ES-I3 (cell line): ENCODE results near the gene TMPRSS7.

Experiments used
- H3K36me3 ChIP-seq: 2 replicates; pipeline ENCODE4 v1.6.1; 2013; ENCODE audit warnings: mild to moderate bottlenecking, low read length, control low read depth, moderate library complexity; ENCODE audit not compliant: insufficient read depth
- H3K4me1 ChIP-seq: 2 replicates; pipeline ENCODE4 v1.6.1; 2013; ENCODE audit warnings: mild to moderate bottlenecking, control low read depth, low read length; ENCODE audit not compliant: insufficient read depth
- H3K9ac ChIP-seq: 2 replicates; pipeline ENCODE4 v1.6.1; 2013; ENCODE audit warnings: low read depth, mild to moderate bottlenecking, low read length, moderate library complexity
- H3K9me3 ChIP-seq: 2 replicates; pipeline ENCODE4 v1.6.1; 2013; ENCODE audit warnings: mild to moderate bottlenecking, low read length, moderate library complexity; ENCODE audit not compliant: control insufficient read depth, insufficient read depth

The TMPRSS7 gene

GRCh38 chr3:112004669-112005068, 29.9 kb upstream of the TMPRSS7 start:
- Histone ChIP-seq H3K9ac (no peak overlapping the region), H3K4me1 (peaks cover 17% of the 10 kb centered on the region), H3K9me3 (no peaks in the 10 kb centered on the region), H3K36me3 (no peaks in the 10 kb centered on the region)

GRCh38 chr3:112005091-112005672, 29.4 kb upstream of the TMPRSS7 start:
- H3K4me1 ChIP-seq: peaks cover 17% of the 10 kb centered on the region
- H3K9me3 ChIP-seq: no peaks in the 10 kb centered on the region
- H3K36me3 ChIP-seq: no peaks in the 10 kb centered on the region
- H3K9ac ChIP-seq: no peak overlapping the region

GRCh38 chr3:112007633-112008032, 26.9 kb upstream of the TMPRSS7 start:
- Histone ChIP-seq H3K36me3 (no peaks in the 10 kb centered on the region), H3K4me1 (no peaks in the 10 kb centered on the region), H3K9ac (no peak overlapping the region), H3K9me3 (no peaks in the 10 kb centered on the region)

DNA sequence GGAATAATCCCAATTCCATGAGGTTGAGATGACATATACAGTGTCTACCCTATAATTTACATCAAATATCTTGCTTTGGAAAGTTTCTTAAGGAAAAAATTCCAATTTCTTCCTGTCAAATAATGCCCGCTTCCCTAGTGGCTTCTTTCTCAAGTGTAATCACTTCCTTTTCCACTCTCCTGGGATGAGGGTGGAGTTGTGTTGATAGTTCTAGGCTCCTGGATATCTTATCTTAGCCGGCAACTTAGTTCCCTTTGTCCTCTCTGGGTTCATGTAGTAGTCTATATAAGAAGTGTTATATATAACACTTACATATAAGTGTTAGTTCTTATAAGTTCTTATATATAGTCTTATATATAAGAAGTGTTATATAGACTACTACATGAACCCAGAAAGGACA, 24.9 kb upstream of the TMPRSS7 start:
- no peaks in the 10 kb centered on the region for H3K4me1 ChIP-seq
- no peaks in the 10 kb centered on the region for H3K9me3 ChIP-seq
- H3K36me3 ChIP-seq: no peaks in the 10 kb centered on the region
- H3K9ac ChIP-seq: no peak overlapping the region

- Histone ChIP-seq H3K9ac (no peak overlapping the region), H3K4me1 (no peaks in the 10 kb centered on the region), H3K36me3 (no peaks in the 10 kb centered on the region), H3K9me3 (no peaks in the 10 kb centered on the region)
Observed at GRCh38 chr3:112010636-112011035, 23.9 kb upstream of the TMPRSS7 start.

- H3K9ac ChIP-seq: no peak overlapping the region
- no peaks in the 10 kb centered on the region for H3K9me3 ChIP-seq
Observed at GRCh38 chr3:112011376-112011940, 23.1 kb upstream of the TMPRSS7 start.

GRCh38 chr3:112012205-112012992, 22.1 kb upstream of the TMPRSS7 start:
- Histone ChIP-seq H3K36me3 (no peaks in the 10 kb centered on the region), H3K4me1 (no peaks in the 10 kb centered on the region), H3K9ac (no peak overlapping the region), H3K9me3 (no peaks in the 10 kb centered on the region)

More at GRCh38 chr3:112011376-112011940, 23.1 kb upstream of the TMPRSS7 start:
- H3K36me3 ChIP-seq: no peaks in the 10 kb centered on the region
- H3K4me1 ChIP-seq: no peaks in the 10 kb centered on the region

DNA sequence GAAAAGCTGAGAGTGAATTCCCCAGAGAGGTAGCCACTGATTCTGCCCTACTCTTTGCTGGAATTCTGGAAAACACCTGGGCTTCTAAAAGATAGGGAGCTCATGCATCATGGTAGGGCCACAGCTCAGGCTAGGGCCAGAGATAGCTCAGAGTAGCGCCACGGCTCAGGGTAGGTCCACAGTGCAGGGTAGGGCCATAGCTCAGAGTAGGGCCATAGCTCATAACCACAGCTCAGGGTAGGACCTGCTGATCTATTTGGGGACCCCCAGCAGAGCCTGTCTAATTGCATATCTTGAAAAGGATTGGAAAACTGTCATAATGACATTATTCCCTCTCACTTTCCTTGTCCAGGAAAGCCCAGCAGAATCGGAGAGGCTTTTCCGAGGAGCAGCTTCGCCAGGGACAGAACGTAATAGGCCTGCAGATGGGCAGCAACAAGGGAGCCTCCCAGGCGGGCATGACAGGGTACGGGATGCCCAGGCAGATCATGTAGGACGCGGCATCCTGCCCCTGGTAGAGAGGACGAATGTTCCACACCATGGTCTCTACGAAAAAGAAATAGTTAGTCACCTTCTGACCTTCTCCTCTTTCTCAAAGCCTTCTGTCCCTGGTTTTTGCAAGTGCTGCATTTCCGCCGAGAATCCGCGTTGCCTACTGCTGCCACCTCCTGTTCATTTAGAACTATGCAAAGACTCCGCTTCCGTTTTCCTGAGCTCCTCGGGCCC, 21.3 kb upstream of the TMPRSS7 start:
- Histone ChIP-seq H3K9me3 (no peaks in the 10 kb centered on the region), H3K4me1 (no peaks in the 10 kb centered on the region), H3K9ac (no peak overlapping the region), H3K36me3 (no peaks in the 10 kb centered on the region)

GRCh38 chr3:112013784-112014143, 20.8 kb upstream of the TMPRSS7 start:
- Histone ChIP-seq H3K9ac (no peak overlapping the region), H3K36me3 (no peaks in the 10 kb centered on the region), H3K9me3 (no peaks in the 10 kb centered on the region), H3K4me1 (no peaks in the 10 kb centered on the region)

GRCh38 chr3:112017091-112017490, 17.4 kb upstream of the TMPRSS7 start:
- Histone ChIP-seq H3K9me3 (no peaks in the 10 kb centered on the region; the same call in 1 of the 2 replicates), H3K4me1 (no peaks in the 10 kb centered on the region), H3K9ac (no peak overlapping the region), H3K36me3 (no peaks in the 10 kb centered on the region)

GRCh38 chr3:112018712-112019111, 15.8 kb upstream of the TMPRSS7 start:
- Histone ChIP-seq H3K9me3 (peaks cover 5% of the 10 kb centered on the region; the same call in 1 of the 2 replicates), H3K36me3 (no peaks in the 10 kb centered on the region), H3K4me1 (no peaks in the 10 kb centered on the region), H3K9ac (no peak overlapping the region)

GRCh38 chr3:112019716-112020115, 14.8 kb upstream of the TMPRSS7 start:
- no peaks in the 10 kb centered on the region for H3K36me3 ChIP-seq

DNA sequence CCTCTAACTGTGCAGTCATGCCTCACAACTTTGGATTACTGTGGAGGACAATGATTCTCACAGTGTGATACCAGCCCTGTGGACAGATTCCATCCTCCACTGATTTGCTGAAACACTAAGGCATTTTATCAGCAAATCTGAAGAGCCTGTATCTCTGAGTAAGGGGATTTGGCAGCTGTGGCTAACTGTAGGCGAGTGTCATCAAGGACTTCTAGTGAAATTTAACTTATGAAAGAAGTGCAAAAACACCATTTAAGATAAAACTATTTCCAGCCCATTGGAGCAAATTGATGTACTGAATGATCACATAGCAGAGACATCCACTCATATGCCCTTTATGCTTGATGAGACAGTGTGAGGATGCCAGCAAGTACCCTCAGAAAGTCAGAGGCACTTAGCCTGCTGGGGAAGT, 13.9 kb upstream of the TMPRSS7 start:
- Histone ChIP-seq H3K9me3 (peaks cover 5% of the 10 kb centered on the region; the same call in 1 of the 2 replicates), H3K9ac (no peak overlapping the region), H3K36me3 (no peaks in the 10 kb centered on the region), H3K4me1 (no peaks in the 10 kb centered on the region)

More at GRCh38 chr3:112019716-112020115, 14.8 kb upstream of the TMPRSS7 start:
- Histone ChIP-seq H3K9ac (no peak overlapping the region), H3K4me1 (no peaks in the 10 kb centered on the region), H3K9me3 (peaks cover 5% of the 10 kb centered on the region; the same call in 1 of the 2 replicates)

DNA sequence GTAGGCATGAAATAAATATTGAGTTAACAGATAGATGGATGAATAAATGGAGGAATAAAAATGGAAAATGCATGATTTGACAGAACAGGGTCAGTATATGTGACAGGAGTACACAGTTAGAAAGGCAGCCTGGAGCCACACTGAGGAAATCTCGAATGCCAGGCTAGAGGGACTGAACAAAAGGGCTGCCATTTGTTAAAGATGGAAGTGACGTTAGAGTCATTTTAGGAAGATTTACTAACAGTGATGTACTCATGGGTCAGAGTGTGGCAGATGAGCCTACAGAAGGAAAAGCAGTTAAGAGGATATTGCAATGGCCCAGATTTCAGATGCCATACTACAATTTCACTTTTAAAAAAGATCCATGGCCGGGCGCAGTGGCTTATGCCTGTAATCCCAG, 7.4 kb upstream of the TMPRSS7 start:
- no peaks in the 10 kb centered on the region for H3K36me3 ChIP-seq
- no peaks in the 10 kb centered on the region for H3K4me1 ChIP-seq
- 0 out of 2 replicates have a peak, but pooled peaks cover 6% of the 10 kb centered on the region for H3K9me3 ChIP-seq
- no peak overlapping the region for H3K9ac ChIP-seq
